Germinal center (tissue), 1 donor: ENCODE results near the gene FMN1.

Experiments used
- DNase-seq: peaks from one replicate; pipeline ENCODE4 v3.0.0; 2012; ENCODE audit warnings: mixed read lengths, low spot score

The FMN1 gene

DNA sequence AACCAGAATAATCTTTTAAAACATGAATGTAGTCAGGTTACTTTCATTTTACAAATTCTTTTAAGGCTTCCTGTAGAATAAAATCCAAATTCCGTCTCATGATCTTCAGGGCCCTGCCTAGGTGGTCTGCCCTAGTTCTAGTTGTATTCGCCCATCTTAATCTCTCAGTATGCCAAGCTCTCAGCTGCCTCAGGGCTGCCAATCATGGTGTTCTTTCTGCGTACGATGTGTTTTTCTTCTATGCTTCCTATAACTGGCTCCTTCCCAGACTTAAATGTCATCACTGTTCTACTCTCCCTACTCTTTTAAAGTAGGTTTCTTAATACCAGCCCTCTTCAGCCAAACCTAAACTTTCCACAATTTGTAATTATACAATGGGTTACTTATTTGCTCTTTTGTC, 369.3 kb downstream of the FMN1 start:
- DNase-seq: no peak

- DNase-seq: no peak
These were observed 369.7 kb downstream of the FMN1 start for GRCh38 chr15:32824777-32825176.

GRCh38 chr15:32823750-32824149, 370.8 kb downstream of the FMN1 start:
- no peak for DNase-seq

DNA sequence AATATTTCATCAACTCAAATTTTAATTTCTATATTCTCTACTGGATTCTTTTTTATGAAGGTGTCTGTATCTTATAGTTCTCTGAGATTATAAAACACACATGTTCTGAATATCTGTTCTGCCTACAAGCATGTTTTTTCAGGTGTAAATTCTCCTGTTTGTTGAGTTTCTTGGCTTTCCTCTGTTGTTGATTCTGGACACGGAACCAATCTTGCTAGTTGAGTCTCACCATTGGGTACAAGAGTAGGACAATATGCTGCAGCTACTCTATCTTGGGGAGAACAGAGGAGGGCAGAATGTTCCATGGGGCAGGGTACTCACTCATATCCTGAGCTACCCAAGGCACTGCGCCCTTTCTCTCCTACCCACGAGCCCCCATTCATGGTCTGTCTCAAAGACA, 371.8 kb downstream of the FMN1 start:
- DNase-seq: no peak

DNA sequence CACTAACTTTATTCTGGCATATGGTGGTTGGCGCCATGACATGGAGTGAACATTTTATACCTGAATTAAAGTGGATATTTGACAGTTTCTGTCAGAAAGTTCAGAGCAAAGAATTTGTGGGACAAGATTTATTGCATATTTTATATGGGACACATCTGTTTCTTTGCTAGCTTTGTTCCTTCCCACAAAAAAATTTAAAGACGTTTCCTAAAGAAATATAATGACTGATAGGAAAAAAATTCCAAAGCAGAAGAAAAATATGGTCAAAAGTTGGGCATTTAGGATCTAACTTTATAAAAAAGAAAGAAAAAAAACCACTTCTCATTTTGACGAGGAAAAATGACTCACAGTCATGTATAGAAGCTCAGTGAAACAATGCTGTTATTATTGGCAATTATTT, 375.1 kb downstream of the FMN1 start:
- DNase-seq: no peak

- no peak for DNase-seq
These were observed 375.6 kb downstream of the FMN1 start for GRCh38 chr15:32818758-32819447.

DNA sequence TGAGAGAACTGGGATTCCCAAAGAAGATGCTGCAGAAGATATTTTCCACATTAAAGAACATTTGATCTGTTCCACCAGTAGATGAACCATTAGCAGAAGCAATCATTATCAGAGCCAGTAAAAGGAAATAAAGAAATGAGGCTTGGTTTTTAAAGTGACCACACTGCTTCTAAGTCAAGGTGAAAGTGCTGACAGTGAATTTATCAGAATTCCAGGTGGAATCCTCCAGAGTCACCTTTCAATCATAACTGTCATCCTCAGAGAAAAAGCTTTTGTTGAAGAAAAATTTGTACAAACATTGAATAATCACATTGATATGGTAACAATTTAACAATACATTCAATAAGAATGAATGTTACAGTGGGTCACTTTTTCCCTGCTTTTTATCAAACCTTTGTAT, 376.9 kb downstream of the FMN1 start:
- no peak for DNase-seq

- DNase-seq: no peak
These were observed 387.2 kb downstream of the FMN1 start for GRCh38 chr15:32807331-32807730.

DNA sequence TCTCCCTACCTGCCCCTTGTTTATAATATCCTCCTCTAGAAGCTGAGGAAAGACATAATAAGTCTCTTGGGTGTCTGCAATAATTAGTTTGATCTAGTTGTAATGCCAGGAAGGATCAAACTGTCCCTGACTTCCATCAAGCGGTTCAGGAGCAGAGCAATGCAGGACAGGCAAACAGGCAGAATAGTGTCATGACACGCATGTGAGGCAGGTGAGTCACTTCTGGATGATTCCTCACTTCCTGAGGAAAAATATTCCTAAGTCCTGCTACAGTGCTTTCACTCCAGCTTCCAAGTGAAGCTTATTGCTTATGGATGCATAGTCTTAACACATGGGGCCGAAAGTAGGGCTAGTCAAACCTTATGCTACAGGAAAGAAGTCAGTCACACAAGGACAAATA, 390.9 kb downstream of the FMN1 start:
- DNase-seq: no peak

GRCh38 chr15:32802286-32802936, 392.1 kb downstream of the FMN1 start:
- DNase-seq: no peak

DNA sequence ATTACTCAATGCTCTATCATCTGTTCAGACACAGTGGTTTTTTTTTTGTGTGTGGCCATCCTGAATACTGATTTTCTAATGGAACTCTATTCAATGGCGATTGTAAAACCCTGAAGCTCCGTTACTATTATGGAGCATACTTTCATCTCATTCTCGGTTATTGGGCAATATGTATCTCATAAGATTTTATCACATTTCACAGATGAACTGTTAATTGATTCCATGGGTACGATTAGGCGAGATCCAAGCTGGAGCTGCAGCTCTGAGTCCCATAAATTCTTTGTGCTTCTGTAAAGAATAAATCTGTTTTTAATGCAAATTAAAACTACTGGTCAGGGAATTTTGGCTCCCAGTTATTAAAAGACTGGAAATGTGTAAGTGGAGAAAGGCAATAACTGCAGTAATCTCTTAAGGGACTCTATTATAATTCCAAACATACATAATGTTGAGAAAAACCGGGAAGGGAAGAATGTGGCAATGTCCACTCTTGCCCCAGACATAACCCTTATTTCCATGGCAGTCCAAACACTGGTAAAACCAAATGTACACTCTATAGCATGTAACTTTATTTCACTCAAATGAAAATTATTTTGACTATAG, 394.5 kb downstream of the FMN1 start:
- DNase-seq: no peak

- DNase-seq: no peak
These were observed 397.7 kb downstream of the FMN1 start for GRCh38 chr15:32796856-32797255.

GRCh38 chr15:32794973-32795372, 399.5 kb downstream of the FMN1 start:
- no peak for DNase-seq

- DNase-seq: no peak
These were observed 402.1 kb downstream of the FMN1 start for GRCh38 chr15:32792436-32792835.

DNA sequence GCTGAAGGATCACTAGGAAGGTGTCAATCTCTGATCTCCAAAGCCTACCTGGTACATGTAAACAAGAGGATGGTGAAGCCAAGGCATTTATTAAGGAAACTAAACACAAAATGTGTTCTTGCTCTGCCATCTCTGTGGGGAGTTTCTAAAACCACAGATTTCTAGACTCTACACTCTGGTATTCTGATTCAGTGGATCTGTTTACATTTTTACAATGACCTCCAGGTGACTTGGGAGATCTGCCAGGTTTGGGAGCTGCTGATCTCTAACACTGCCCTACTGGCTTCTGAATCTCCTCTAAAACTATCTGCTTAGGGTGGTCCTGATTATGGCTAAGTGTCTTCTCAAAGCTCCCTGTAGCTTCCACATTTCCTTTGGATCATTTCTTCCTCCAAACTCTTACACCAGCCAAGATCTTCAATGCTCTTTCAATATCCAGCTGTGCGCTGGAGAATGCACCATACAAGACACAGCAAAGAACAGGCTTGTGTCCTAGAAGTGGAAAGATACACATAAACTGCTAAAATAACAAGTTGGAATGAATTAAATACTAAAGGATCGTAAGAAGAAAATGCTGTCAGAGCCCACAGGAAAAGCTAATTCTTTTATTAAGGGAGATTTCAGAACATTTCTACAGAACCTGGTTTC, 404.0 kb downstream of the FMN1 start:
- DNase-seq: no peak

DNA sequence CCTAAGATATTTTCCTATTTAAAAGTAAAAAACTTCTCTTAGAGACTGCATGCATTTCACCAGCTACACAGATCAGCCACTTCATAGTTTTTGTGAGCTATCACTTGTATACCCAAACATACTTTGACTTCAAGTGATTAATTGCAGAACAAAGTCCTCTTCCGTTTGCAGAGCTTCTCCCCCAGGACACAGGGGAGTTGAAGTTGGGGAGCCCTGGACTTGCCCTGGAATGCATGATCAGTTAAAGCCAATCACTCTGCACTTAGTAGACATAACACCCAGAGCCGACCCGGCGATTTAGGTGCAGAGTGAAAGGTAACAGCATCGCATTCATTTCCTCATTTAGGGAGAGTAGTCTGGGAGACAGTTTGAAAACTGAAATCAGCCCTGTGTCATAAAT, 406.6 kb downstream of the FMN1 start:
- DNase-seq: no peak

GRCh38 chr15:32786906-32787305, 407.6 kb downstream of the FMN1 start:
- no peak for DNase-seq

DNA sequence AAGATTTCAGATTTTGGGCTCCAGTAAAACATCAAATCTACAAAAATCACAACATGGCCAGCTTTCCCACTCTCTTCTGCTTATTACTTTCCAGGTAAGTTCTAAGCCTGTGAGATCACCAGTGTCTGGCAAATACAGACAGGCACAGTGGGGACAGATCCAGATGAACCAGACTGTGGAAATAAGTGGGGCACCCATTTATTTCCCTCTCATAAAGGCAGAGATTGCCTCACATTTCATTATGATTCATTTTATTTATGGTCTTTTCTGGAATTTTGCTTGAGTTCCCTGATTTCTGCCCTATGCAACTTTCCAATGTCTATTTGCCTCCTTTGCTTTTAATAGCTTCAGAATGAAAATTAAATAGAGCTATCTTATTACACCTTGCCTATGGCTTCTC, 409.9 kb downstream of the FMN1 start:
- no peak for DNase-seq

DNA sequence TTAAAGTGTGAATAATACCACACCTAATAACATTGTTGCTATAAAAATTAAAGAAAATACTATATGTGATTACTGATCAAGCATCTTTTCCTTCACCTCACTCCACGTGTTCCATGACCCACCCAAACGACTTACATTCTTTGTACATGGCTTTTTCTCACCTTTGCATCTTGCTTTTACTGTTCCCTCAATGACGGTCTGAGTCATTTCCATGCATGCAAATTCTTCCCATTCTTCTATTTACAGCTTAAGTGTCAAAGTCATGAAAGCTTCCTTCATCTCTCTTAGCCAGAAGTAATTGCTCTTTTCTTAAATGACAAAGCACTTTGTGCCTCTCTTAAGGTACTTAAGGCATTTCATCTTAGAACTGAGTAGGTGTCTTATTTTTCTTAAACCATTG, 412.7 kb downstream of the FMN1 start:
- no peak for DNase-seq

GRCh38 chr15:32778391-32779176, 415.9 kb downstream of the FMN1 start:
- DNase-seq: no peak

GRCh38 chr15:32775103-32775502, 419.4 kb downstream of the FMN1 start:
- no peak for DNase-seq

DNA sequence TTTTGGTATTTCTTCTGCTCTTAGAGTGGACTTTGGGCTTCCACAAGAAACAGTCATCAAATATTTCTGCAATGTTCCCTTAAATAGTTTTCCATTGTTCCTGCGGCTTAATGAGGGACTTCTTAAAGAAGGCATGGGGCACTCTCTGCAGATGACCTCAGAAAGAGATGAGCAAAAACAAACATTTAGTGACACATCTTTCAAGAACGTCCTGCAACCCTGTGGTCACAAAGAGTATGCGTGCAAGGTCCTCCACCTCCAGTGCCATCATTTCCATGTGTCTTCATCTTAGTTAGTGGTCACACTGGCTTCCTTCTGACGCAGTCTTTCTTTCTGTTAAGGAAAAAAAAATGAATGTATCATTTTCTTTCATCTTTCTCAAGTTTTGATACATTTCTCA, 420.5 kb downstream of the FMN1 start:
- no peak for DNase-seq
